ENCODE data around the gene COL27A1. TPM values are rescaled to one million over a fixed set of nuclear protein-coding genes. Genes with fewer than 3 reads are reported as not detected.

COL27A1 gene
- total RNA-seq, 2 experiments from 2014 or later = 0.15 to 0.30 TPM

- H3K4me3 Mint-ChIP-seq = no peak overlapping the region
- DNase-seq (no peak), ATAC-seq (no peak)
- no peaks in the 10 kb centered on the region for H3K36me3 Mint-ChIP-seq
- CTCF ChIA-PET = no interaction called here
- H3K4me1 Mint-ChIP-seq = no peaks in the 10 kb centered on the region
- H3K9me3 Mint-ChIP-seq (ENCODE audit: low read depth) = no peaks in the 10 kb centered on the region
- no peaks in the 10 kb centered on the region for H3K27me3 Mint-ChIP-seq
- no peak overlapping the region for H3K27ac Mint-ChIP-seq
Observed at GRCh38 chr9:114207034-114207810, 51.9 kb downstream of the COL27A1 start.

DNA sequence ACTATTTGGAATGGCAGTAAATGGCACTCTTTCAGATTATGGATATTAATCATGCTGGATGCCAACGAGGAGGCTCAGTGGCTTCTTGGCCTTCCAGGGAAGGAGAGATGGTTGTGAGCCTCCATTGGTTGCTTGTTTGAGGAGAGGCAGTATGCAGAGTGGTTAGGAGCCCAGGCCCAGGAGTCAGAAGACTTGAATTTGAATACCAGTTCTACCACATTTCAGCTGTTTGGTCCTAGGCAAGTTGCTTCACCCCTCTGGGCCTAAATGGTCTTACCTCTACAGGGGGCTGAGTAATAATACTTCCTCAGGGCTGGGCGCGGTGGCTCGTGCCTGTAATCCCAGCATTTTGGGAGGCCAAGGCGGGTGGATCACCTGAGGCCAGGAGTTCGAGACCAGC is 52.5 kb downstream of the COL27A1 start:
- Mint-ChIP-seq H3K27ac (no peak overlapping the region), H3K27me3 (no peaks in the 10 kb centered on the region), H3K4me1 (no peaks in the 10 kb centered on the region), H3K4me3 (no peak overlapping the region), H3K36me3 (no peaks in the 10 kb centered on the region), H3K9me3 (ENCODE audit: low read depth) (no peaks in the 10 kb centered on the region)
- CTCF ChIA-PET = no interaction called here
- ATAC-seq = no peak
- DNase-seq = no peak

- no peak for DNase-seq
- no peak for ATAC-seq
- CTCF ChIA-PET = no interaction called here
- no peaks in the 10 kb centered on the region for H3K27me3 Mint-ChIP-seq
- no peak overlapping the region for H3K27ac Mint-ChIP-seq
- H3K36me3 Mint-ChIP-seq = no peaks in the 10 kb centered on the region
- no peaks in the 10 kb centered on the region for H3K9me3 Mint-ChIP-seq (ENCODE audit: low read depth)
- H3K4me3 Mint-ChIP-seq = no peak overlapping the region
- H3K4me1 Mint-ChIP-seq = no peaks in the 10 kb centered on the region
Observed at GRCh38 chr9:114209151-114209550, 53.8 kb downstream of the COL27A1 start.

DNA sequence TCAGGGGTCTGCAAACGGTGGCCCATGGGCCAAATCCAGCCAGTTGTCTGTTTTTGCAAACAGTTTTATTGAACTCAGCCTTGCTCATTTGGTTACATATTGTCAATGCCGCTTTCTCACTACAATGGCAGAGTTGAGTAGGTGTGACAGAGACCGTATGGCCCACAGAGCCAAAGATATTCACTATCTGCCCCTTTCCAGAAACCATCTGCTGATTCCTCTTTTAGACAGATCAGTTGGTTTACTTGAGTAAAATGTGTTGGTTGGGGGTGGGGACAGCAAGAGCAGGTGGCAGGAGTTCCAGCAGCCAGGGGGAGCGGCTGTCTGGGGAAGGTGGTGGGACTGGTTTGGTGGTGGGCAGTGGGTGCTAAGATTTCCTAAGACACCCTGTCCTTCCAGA is 54.8 kb downstream of the COL27A1 start:
- Mint-ChIP-seq H3K4me1 (no peaks in the 10 kb centered on the region), H3K27ac (no peak overlapping the region), H3K9me3 (ENCODE audit: low read depth) (no peaks in the 10 kb centered on the region), H3K27me3 (no peaks in the 10 kb centered on the region), H3K36me3 (no peaks in the 10 kb centered on the region), H3K4me3 (no peak overlapping the region)
- CTCF ChIA-PET = no interaction called here
- DNase-seq (no peak), ATAC-seq (no peak)

GRCh38 chr9:114210691-114211276 is 55.4 kb downstream of the COL27A1 start:
- Mint-ChIP-seq H3K27ac (no peak overlapping the region), H3K4me1 (no peaks in the 10 kb centered on the region), H3K9me3 (ENCODE audit: low read depth) (no peaks in the 10 kb centered on the region), H3K36me3 (no peaks in the 10 kb centered on the region), H3K27me3 (no peaks in the 10 kb centered on the region), H3K4me3 (no peak overlapping the region)
- DNase-seq = no peak
- CTCF ChIA-PET = no interaction called here
- ATAC-seq = no peak

- Mint-ChIP-seq H3K27ac (no peak overlapping the region), H3K4me3 (no peak overlapping the region), H3K27me3 (no peaks in the 10 kb centered on the region), H3K36me3 (no peaks in the 10 kb centered on the region), H3K9me3 (ENCODE audit: low read depth) (no peaks in the 10 kb centered on the region), H3K4me1 (no peaks in the 10 kb centered on the region)
- CTCF ChIA-PET = no interaction called here
- DNase-seq (no peak), ATAC-seq (no peak)
Observed at GRCh38 chr9:114212826-114213225, 57.5 kb downstream of the COL27A1 start.

- Mint-ChIP-seq H3K4me1 (no peaks in the 10 kb centered on the region), H3K36me3 (no peaks in the 10 kb centered on the region), H3K27ac (no peak overlapping the region), H3K27me3 (no peaks in the 10 kb centered on the region), H3K4me3 (no peak overlapping the region), H3K9me3 (ENCODE audit: low read depth) (no peaks in the 10 kb centered on the region)
- ATAC-seq (no peak), DNase-seq (no peak)
- CTCF ChIA-PET = interaction anchor here (1.1 kb wide), 1 partner anchor 131 kb away, joined by 3 read pairs; no protein-coding TSS in a partner anchor
Observed at GRCh38 chr9:114213566-114213965, 58.2 kb downstream of the COL27A1 start.

DNA sequence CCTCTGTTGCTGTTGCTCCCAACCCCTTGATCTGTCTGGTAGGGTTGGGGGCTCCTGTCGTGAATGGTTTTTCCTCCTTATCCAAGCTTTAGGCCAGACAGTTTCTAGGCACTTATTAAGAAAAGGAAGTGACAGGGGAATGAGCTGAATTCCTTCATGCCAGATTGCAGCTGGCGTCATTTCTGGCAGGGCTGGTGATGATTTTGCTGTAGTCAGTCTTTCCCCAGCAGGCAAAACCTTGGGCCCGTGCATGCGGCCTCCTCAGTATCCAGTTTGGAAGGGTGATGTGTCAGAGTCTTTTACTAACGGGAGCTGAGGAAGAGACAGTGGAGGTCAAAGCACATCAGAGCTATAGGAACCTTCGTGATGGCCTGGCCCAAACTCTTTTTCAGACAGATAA is 58.8 kb downstream of the COL27A1 start:
- ATAC-seq (no peak), DNase-seq (no peak)
- H3K9me3 Mint-ChIP-seq (ENCODE audit: low read depth) = no peaks in the 10 kb centered on the region
- CTCF ChIA-PET = interaction anchor here (1.1 kb wide), 1 partner anchor 132 kb away, joined by 3 read pairs; no protein-coding TSS in a partner anchor
- H3K4me3 Mint-ChIP-seq = no peak overlapping the region
- no peaks in the 10 kb centered on the region for H3K4me1 Mint-ChIP-seq
- no peak overlapping the region for H3K27ac Mint-ChIP-seq
- H3K36me3 Mint-ChIP-seq = no peaks in the 10 kb centered on the region
- no peaks in the 10 kb centered on the region for H3K27me3 Mint-ChIP-seq

GRCh38 chr9:114214686-114215414 is 59.5 kb downstream of the COL27A1 start:
- CTCF ChIA-PET = interaction anchor here (1.1 kb wide), 1 partner anchor 133 kb away, joined by 3 read pairs; no protein-coding TSS in a partner anchor

DNA sequence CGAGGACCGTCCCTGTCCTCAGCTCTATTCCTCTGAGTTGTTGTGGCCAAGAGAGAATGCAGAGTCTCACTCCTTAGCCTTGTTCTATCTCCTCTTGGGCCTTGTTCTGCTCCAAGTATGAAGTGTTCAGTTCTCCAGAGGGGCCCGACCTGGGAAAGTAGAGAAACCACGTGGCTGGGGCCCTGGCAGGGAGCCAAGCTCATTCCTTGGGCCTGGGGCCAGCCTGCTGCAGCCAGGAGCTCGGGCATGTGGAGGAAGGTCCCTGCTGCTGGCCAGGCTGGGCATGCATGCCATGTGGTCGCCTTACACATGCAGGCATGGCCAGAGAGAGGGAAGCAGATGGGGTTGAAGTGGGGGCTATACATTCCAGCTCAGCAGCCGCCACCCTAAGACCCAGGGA is 60.7 kb downstream of the COL27A1 start:
- Mint-ChIP-seq H3K9me3 (ENCODE audit: low read depth) (no peaks in the 10 kb centered on the region), H3K27me3 (no peaks in the 10 kb centered on the region), H3K4me1 (no peaks in the 10 kb centered on the region), H3K4me3 (no peak overlapping the region), H3K36me3 (no peaks in the 10 kb centered on the region), H3K27ac (no peak overlapping the region)
- ATAC-seq (no peak), DNase-seq (no peak)
- CTCF ChIA-PET = interaction anchor here (1.4 kb wide), 1 partner anchor 75 kb away, joined by 4 read pairs; no protein-coding TSS in a partner anchor

More at GRCh38 chr9:114214686-114215414, 59.5 kb downstream of the COL27A1 start:
- Mint-ChIP-seq H3K27me3 (no peaks in the 10 kb centered on the region), H3K4me1 (no peaks in the 10 kb centered on the region), H3K9me3 (ENCODE audit: low read depth) (no peaks in the 10 kb centered on the region), H3K4me3 (no peak overlapping the region), H3K27ac (no peak overlapping the region), H3K36me3 (no peaks in the 10 kb centered on the region)
- DNase-seq (no peak), ATAC-seq (no peak)

- DNase-seq (no peak), ATAC-seq (no peak)
- Mint-ChIP-seq H3K9me3 (ENCODE audit: low read depth) (no peaks in the 10 kb centered on the region), H3K36me3 (no peaks in the 10 kb centered on the region), H3K4me3 (no peak overlapping the region), H3K27ac (no peak overlapping the region), H3K27me3 (no peaks in the 10 kb centered on the region), H3K4me1 (no peaks in the 10 kb centered on the region)
- CTCF ChIA-PET = interaction anchor here (1.4 kb wide), 1 partner anchor 74 kb away, joined by 4 read pairs; no protein-coding TSS in a partner anchor
Observed at GRCh38 chr9:114216976-114217375, 61.6 kb downstream of the COL27A1 start.

GRCh38 chr9:114218264-114219120 is 63.2 kb downstream of the COL27A1 start:
- no peaks in the 10 kb centered on the region for H3K36me3 Mint-ChIP-seq
- H3K27ac Mint-ChIP-seq = no peak overlapping the region
- ATAC-seq (no peak), DNase-seq (no peak)
- H3K9me3 Mint-ChIP-seq (ENCODE audit: low read depth) = no peaks in the 10 kb centered on the region
- H3K4me1 Mint-ChIP-seq = no peaks in the 10 kb centered on the region
- no peaks in the 10 kb centered on the region for H3K27me3 Mint-ChIP-seq
- CTCF ChIA-PET = interaction anchor here (1.1 kb wide), 1 partner anchor 73 kb away, joined by 3 read pairs; no protein-coding TSS in a partner anchor
- no peak overlapping the region for H3K4me3 Mint-ChIP-seq

GRCh38 chr9:114220061-114220541 is 64.8 kb downstream of the COL27A1 start:
- ATAC-seq (no peak), DNase-seq (no peak)
- no peaks in the 10 kb centered on the region for H3K36me3 Mint-ChIP-seq
- H3K4me1 Mint-ChIP-seq = no peaks in the 10 kb centered on the region
- no peak overlapping the region for H3K27ac Mint-ChIP-seq
- CTCF ChIA-PET = interaction anchor here (1.1 kb wide), 1 partner anchor 71 kb away, joined by 3 read pairs; no protein-coding TSS in a partner anchor
- H3K4me3 Mint-ChIP-seq = no peak overlapping the region
- H3K9me3 Mint-ChIP-seq (ENCODE audit: low read depth) = no peaks in the 10 kb centered on the region
- H3K27me3 Mint-ChIP-seq = no peaks in the 10 kb centered on the region

Data from activated CD8-positive, alpha-beta memory T cell treated with anti-CD3 and anti-CD28 coated beads, Interleukin-2, amount 10 ng/mL, durations not matched to agents 7 days and 5 days (primary cell).